Measurements from ENCODE around the gene NOL6. TPM values are rescaled to one million over a fixed set of nuclear protein-coding genes. Genes with fewer than 3 reads are reported as not detected.
A peak's percentile ranks its signal among the peaks of the same experiment; 100 is the strongest.

Gene NOL6
- total and polyA plus RNA-seq, 2 of the 8 experiments (the other 6 are each of a cell fraction or from before 2014, with no cell fraction given) = 44.0 to 55.0 TPM

- TF ChIP-seq EZH2 (IDR thresholded peaks at IDR 0.05; ENCODE audit: low read depth, low read length, severe bottlenecking) (no peak), RAD21 (IDR thresholded peaks at IDR 0.05 in 1 of 2, conservative IDR thresholded peaks at IDR 0.05 in 1 of 2; ENCODE audit: low read depth in 2 of 2, low read length in 2 of 2) (peak; percentile 19 to 50; a peak in 2 of 4 replicates), NANOG (IDR thresholded peaks at IDR 0.05; ENCODE audit: insufficient read depth, low read depth, low read length, poor library complexity, severe bottlenecking) (peak; percentile 48), SP2 (IDR thresholded peaks at IDR 0.05; ENCODE audit: low read length) (no peak), MAX (IDR thresholded peaks at IDR 0.05) (peak; percentile 72)
Measured at GRCh38 chr9:33446946-33447798, 26.6 kb downstream of the NOL6 start, which contains the start of gene AQP3 (continued).
